Measurements from ENCODE around the gene SLX4. TPM values are rescaled to one million over a fixed set of nuclear protein-coding genes. Genes with fewer than 3 reads are reported as not detected.

The SLX4 gene
- total RNA-seq, 1 experiment from 2014 or later: 7.0 TPM

- H3K36me3 ChIP-seq (ENCODE audit: control insufficient read depth in 1 of 2, insufficient read depth in 2 of 2, low read length in 2 of 2): 0 out of 4 replicates have a peak, but pooled peaks cover 0 to 4% of the 10 kb centered on the region in 2 experiments
- POLR2A ChIA-PET: no interaction called here
- RAD21 ChIA-PET (ENCODE audit: low non-redundant PET in 1 of 2, low total read pairs in 2 of 2, uncharacterized antibody in 2 of 2, unreplicated experiment in 2 of 2): no interaction called here
- DNase-seq (ENCODE audit: low read depth, low spot score) (no peak), ATAC-seq (no peak)
- H3K9me2 ChIP-seq (ENCODE audit: insufficient read depth): no peaks in the 10 kb centered on the region
- BruUV-seq (replicated peaks): no TSS peak
- no peaks in the 10 kb centered on the region for H3K27me3 ChIP-seq (ENCODE audit: insufficient read depth, low read length)
- no peak overlapping the region for H3K4me3 ChIP-seq (replicated peaks in 1 of 2; ENCODE audit: low read depth in 1 of 2, low read length in 2 of 2)
- no peak for TF ChIP-seq ZBTB33 (IDR thresholded peaks at IDR 0.05; ENCODE audit: extremely low read depth, insufficient replicate concordance, low read length)
- TF ChIP-seq, protein P1, sequence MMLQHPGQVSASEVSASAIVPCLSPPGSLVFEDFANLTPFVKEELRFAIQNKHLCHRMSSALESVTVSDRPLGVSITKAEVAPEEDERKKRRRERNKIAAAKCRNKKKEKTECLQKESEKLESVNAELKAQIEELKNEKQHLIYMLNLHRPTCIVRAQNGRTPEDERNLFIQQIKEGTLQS (IDR thresholded peaks at IDR 0.05): no peak
- TF ChIP-seq CBX3 (IDR thresholded peaks at IDR 0.05; ENCODE audit: low read depth): no peak
- TF ChIP-seq EZH2 (IDR thresholded peaks at IDR 0.05): no peak
- TF ChIP-seq SP1 (IDR thresholded peaks at IDR 0.05; ENCODE audit: low read depth): no peak
- no peak for TF ChIP-seq EZH2phosphoT487 (IDR thresholded peaks at IDR 0.05; ENCODE audit: borderline replicate concordance)
- TF ChIP-seq SIN3A (IDR thresholded peaks at IDR 0.05; ENCODE audit: low read depth): no peak
- TF ChIP-seq ZNF274 (IDR thresholded peaks at IDR 0.05; ENCODE audit: low read depth, low read length): no peak
- TF ChIP-seq POLR2AphosphoS5 (IDR thresholded peaks at IDR 0.05; ENCODE audit: low read depth, low read length): no peak
- intact Hi-C loops (cut with micrococcal nuclease): no loop called here
- H3K27ac ChIP-seq (ENCODE audit: low read depth, low read length): no peak overlapping the region
- no peaks in the 10 kb centered on the region for H4K20me1 ChIP-seq (ENCODE audit: insufficient read depth)
- CTCF ChIA-PET: no interaction called here
- H3K9ac ChIP-seq (ENCODE audit: low read length): no peak overlapping the region
- peaks cover 5 to 14% of the 10 kb centered on the region in 2 experiments; a peak in 3 of 4 replicates for H3K4me1 ChIP-seq (ENCODE audit: control insufficient read depth in 1 of 2, insufficient read depth in 2 of 2, low read length in 2 of 2)
- H3K4me2 ChIP-seq (ENCODE audit: low read length): no peak overlapping the region
- H3K79me2 ChIP-seq (ENCODE audit: insufficient read depth, low read length): peaks cover 18% of the 10 kb centered on the region
- no peaks in the 10 kb centered on the region for H3K9me3 ChIP-seq (ENCODE audit: control insufficient read depth in 1 of 2, insufficient read depth in 1 of 2, low read depth in 1 of 2, low read length in 2 of 2)
- no peak overlapping the region for H2AFZ ChIP-seq (ENCODE audit: low read depth, low read length, poor library complexity, severe bottlenecking)
These were observed 3.3 kb downstream of the SLX4 start for GRCh38 chr16:3608069-3608468.
